CD4-positive, alpha-beta T cell treated with Interleukin-10 for 1 hour (primary cell): Measurements from ENCODE around the gene EIF6.
"Not testable (repeated sequence)": the region's sequence is repeated elsewhere in the genome, so short reads cannot be mapped to it uniquely, and the experiment has no call there.

Experiments
- DNase-seq: peaks from one replicate; pipeline ENCODE4 v3.0.0-alpha.2; 2020

The EIF6 gene

GRCh38 chr20:35284267-35284991, at the start of gene EIF6:
EIF6 (minus strand) TSS chr20:35284772; CDS start chr20:35284487, 285 bp downstream.
- DNase-seq, result peak; percentile 83

GRCh38 chr20:35333606-35334005, 49.0 kb upstream of the EIF6 start:
- no peak for DNase-seq

- no peak for DNase-seq
Observed at GRCh38 chr20:35332540-35333200, 48.1 kb upstream of the EIF6 start.

- peak; percentile 15 for DNase-seq
Observed at GRCh38 chr20:35329435-35330139, 45.0 kb upstream of the EIF6 start.

- no peak for DNase-seq
Observed at GRCh38 chr20:35328689-35329088, 44.1 kb upstream of the EIF6 start.

- no peak for DNase-seq
Observed at GRCh38 chr20:35328095-35328685, 43.6 kb upstream of the EIF6 start.

GRCh38 chr20:35327074-35327976, 42.8 kb upstream of the EIF6 start:
- no peak for DNase-seq

- no peak for DNase-seq
Observed at GRCh38 chr20:35326740-35327073, 42.1 kb upstream of the EIF6 start.

- DNase-seq, result no peak
Observed at GRCh38 chr20:35326021-35326739, 41.6 kb upstream of the EIF6 start.

GRCh38 chr20:35325401-35325800, 40.8 kb upstream of the EIF6 start:
- DNase-seq, result no peak

- no peak for DNase-seq
Observed at GRCh38 chr20:35320396-35321126, 36.0 kb upstream of the EIF6 start.

- DNase-seq, result no peak
Observed at GRCh38 chr20:35319871-35320197, 35.3 kb upstream of the EIF6 start.

GRCh38 chr20:35319192-35319870, 34.8 kb upstream of the EIF6 start:
- DNase-seq, result no peak

GRCh38 chr20:35318502-35319157, 34.1 kb upstream of the EIF6 start:
- no peak for DNase-seq

- DNase-seq, result no peak
Observed at GRCh38 chr20:35317416-35318210, 33.0 kb upstream of the EIF6 start.

- no peak for DNase-seq
Observed at GRCh38 chr20:35316086-35316485, 31.5 kb upstream of the EIF6 start.

GRCh38 chr20:35315632-35316020, 31.1 kb upstream of the EIF6 start:
- not testable (repeated sequence) for DNase-seq

GRCh38 chr20:35314816-35315631, 30.5 kb upstream of the EIF6 start:
- DNase-seq, result no peak
